ENCODE data around the gene BCL2L15.
"Not testable (repeated sequence)": the region's sequence is repeated elsewhere in the genome, so short reads cannot be mapped to it uniquely, and the experiment has no call there.

DNA sequence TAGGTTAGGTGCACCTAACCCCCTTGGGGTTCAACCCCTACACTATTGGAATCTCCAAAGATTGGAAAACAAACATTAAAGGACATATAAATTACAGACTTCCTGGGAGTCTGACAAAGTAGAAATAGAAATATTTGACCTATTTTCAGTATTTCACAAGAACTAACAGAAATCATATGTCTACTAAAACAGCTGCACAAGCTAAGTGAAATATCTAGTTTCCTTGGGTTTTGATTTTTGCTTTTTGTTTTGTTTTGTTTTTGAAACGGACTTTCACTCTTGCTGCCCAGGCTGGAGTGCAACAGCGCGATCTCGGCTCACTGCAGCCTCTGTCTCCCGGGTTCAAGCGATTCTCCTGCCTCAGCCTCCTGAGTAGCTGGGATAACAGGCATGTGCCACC, 34.7 kb downstream of the BCL2L15 start:
- TF ChIP-seq POLR2AphosphoS5 (IDR thresholded peaks at IDR 0.05; ENCODE audit: low read depth, low read length); POLR2A (IDR thresholded peaks at IDR 0.05; ENCODE audit: low read depth, low read length); TAF1 (IDR thresholded peaks at IDR 0.05; ENCODE audit: borderline replicate concordance, low read depth, low read length): not testable (repeated sequence)
